Nucleus accumbens (tissue), 56 donors: ENCODE results near the gene SNAPC2.
"Not testable (repeated sequence)": the region's sequence is repeated elsewhere in the genome, so short reads cannot be mapped to it uniquely, and the experiment has no call there.

ENCODE experiments used
- DNase-seq, 56 donors: peaks; one replicate each; lab custom pipeline; 2025; lab: John Stamatoyannopoulos, UW

Gene SNAPC2

DNA sequence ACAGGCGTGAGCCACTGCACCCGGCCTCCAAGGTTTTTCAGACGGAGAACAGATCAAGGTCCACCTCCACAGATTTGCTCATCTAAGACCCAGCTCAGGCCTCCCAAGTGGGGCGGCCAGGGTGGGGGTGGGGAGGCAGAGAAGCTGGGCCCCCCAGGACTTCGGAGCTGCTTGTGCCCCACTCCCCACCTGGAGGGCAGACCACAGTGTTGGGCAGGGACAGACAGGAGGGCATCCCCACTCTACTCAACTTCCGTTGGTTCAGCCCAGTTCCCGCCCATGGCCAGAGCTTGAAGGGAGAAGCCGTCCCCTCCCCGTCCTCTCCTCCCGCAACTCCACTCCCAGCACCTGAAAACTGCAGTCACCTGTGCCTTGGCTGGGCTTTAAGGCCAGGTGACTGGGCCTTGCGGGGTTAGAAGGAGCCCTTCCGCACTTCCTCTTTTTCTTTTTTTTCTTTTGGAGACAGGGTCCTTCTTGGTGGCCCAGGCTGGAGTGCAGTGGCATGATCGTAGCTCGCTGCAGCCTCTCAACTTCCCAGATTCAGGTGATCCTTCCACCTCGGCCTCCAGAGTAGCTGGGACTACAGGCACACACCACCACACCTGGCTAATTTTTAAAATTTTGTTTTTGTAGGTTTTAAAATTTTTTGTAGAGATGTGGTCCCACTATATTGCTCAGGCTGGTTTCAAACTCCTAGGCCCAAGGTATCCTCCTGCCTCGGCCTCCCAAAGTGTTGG, 32.6 kb upstream of the SNAPC2 start:
- no peak for DNase-seq

DNA sequence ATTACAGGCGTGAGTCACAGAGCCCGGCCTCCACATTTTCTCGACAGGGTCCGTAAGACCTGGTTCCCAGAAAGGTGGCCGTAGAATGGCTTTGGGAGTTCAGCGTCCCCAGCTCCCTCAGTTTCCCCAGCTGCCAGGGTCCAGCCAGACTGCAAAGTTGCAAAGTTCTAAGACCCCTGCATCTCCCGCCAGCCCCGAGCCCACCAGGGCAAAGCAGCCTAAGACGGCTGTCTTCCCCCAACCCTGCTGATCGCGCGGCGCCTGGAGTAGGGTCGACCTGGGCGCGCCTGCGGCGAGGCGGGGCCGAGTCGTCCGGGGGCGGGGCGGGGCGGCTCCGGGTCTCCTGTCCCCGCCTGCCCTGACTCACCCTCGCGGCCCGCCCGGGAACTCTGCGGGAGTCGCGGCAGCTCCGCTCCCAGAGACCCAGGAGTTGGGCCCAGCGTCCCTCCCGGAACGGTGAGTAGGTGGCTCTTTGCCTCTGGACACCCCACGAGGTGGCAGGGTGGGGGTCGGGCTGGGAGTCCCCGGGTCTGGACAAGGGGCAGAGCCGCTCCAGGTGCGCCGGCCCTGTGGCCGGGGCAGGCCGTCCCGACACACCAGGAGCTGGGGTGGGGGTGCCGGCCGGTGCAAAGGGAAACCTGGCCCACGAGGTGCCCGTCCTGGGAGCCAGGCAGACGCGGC, 31.9 kb upstream of the SNAPC2 start, which contains the start of gene LRRC8E:
LRRC8E (plus strand) TSS at position 366 of the 681 bp plus-strand sequence. CDS start 7,094 bp downstream, outside the sequence.
- DNase-seq = no peak

DNA sequence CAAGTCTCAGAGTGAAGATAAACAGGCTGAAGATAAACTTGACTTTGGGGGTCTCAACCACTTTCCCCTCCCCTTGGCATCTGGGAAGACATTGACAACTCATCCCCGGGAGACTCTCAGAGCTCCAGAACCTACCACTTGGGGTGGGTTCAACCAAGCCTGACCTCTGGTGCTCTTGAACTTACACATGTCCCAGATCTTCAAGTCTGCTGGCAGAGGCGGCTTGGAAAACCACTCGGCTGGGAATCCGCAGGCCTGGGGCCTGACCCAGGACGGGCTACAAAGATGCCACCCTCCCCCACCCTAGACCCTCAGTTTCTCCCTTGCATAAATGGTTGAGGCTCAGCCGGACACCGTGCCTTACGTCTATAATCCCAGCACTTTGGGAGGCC, 31.3 kb upstream of the SNAPC2 start:
- DNase-seq = no peak

DNA sequence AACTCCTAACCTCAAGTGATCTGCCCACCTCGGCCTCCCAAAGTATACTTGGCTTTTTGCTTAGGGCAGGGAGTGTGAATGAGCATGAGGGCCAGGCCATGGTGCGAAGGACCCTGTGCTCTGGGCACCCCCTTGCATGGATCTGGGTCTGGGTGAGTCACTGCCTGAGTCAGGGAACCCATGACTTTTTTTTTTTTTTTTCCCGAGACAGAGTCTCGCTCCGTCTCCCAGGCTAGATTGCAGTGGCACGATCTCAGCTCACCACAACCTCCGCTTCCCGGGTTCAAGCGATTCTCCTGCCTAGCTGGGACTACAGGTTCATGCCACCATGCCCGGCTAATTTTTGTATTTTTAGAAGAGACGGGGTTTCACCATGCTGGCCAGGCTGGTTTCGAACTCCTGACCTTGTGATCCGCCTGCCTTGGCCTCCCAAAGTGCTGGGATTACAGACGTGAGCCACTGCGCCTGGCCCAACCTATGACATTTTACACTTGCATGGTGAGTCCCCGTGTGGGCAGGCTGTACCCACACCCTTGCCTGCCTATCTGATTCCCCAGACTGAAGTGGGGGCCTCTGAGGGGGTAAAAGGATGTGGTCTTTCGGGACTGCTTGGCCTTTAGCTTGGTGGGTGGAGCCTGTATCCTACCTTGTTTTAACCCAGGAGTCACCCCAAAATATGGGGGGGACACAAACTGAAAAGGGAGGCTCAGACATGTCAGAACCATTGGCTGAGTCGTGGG, 26.6 kb upstream of the SNAPC2 start:
- not testable (repeated sequence) for DNase-seq

DNA sequence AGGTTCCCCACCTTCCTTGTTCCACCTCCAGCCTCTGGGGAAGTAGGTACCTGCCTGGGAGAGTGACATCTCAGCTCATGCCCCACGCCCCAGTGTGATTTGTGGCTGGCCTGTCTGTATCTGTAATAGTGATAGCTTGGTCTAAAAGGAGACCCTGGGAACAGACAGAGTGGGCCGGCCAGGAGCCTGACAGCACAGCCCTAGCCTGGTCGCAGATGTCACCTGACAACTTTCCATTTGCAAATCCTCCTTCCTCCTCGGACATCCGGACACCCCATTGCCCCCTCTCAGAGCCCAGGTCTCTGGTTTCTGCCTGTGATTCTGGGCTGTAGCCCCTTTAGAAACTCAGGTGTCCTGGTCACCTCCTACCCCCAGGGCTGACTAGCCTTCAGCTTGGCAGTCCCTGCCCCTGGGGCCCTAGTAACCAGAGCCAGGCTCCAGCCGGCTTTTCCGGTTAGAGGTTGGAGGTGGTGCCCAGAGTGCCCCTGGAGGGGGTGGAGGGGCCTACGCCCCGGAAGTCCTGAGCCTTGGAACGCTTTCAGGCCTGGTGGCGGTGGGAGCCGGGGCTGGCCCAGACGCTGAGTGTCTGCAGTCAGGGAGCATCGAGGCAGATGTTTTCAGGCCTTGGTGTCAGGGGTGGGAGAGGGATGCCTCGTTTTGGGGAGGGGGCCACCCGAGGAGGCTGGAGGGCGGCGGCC, 25.4 kb upstream of the SNAPC2 start:
- DNase-seq = no peak

DNA sequence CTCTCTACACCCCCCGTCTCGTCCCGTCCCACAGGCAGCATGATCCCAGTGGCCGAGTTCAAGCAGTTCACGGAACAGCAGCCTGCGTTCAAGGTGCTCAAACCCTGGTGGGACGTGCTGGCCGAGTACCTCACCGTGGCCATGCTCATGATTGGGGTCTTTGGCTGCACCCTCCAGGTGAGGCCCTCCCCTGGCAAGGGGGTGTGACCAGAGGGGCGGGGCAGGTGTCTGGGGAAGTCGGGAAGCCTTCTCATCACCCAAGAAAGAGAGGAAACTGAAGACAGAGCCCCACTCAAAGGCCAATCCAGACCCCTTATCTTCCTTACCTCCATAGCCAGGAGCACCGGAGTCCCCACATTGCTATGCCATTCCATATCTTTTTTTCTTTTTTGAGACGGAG, 24.6 kb upstream of the SNAPC2 start:
- DNase-seq = no peak

DNA sequence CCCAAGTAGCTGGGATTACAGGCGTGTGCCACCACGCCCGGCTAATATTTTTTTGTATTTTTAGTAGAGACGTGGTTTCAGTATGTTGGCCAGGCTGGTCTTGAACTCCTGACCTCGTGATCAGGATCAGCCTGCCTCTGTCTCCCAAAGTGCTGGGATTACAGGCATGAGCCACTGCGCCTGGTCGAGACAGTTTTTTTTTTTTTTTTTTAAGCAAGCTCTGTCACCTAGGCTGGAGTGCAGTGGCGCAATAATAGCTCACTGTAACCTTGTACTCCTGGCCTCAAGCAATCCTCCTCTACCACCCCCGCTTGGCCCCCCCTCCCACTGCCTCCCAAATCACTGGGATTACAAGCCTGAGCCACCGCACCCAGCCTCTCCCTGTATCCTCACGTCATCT, 22.8 kb upstream of the SNAPC2 start:
- no peak for DNase-seq

DNA sequence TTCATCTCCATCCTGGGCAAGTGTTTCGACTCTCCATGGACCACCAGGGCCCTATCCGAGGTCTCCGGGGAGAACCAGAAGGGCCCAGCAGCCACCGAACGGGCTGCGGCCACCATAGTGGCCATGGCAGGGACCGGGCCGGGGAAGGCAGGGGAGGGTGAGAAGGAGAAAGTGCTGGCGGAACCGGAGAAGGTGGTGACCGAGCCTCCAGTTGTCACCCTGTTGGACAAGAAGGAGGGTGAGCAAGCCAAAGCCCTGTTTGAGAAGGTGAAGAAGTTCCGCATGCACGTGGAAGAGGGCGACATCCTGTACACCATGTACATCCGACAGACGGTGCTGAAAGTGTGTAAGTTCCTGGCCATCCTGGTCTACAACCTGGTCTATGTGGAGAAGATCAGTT, 21.2 kb upstream of the SNAPC2 start:
- no peak for DNase-seq

DNA sequence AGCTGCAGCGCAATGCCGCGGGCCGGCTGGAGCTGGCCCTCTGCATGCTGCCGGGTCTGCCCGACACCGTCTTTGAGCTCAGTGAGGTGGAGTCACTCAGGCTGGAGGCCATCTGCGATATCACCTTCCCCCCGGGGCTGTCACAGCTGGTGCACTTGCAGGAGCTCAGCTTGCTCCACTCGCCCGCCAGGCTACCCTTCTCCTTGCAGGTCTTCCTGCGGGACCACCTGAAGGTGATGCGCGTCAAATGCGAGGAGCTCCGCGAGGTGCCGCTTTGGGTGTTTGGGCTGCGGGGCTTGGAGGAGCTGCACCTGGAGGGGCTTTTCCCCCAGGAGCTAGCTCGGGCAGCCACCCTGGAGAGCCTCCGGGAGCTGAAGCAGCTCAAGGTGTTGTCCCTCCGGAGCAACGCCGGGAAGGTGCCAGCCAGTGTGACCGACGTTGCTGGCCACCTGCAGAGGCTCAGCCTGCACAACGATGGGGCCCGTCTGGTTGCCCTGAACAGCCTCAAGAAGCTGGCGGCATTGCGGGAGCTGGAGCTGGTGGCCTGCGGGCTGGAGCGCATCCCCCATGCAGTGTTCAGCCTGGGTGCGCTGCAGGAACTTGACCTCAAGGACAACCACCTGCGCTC, 20.3 kb upstream of the SNAPC2 start:
- DNase-seq = no peak

DNA sequence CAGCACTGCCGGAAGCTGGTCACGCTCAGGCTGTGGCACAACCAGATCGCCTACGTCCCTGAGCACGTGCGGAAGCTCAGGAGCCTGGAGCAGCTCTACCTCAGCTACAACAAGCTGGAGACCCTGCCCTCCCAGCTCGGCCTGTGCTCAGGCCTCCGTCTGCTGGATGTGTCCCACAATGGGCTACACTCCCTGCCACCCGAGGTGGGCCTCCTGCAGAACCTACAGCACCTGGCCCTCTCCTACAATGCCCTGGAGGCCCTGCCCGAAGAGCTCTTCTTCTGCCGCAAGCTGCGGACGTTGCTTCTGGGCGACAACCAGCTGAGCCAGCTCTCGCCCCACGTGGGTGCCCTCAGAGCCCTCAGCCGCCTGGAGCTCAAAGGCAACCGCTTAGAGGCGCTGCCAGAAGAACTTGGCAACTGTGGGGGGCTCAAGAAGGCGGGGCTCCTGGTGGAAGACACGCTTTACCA, 19.7 kb upstream of the SNAPC2 start:
- no peak for DNase-seq

DNA sequence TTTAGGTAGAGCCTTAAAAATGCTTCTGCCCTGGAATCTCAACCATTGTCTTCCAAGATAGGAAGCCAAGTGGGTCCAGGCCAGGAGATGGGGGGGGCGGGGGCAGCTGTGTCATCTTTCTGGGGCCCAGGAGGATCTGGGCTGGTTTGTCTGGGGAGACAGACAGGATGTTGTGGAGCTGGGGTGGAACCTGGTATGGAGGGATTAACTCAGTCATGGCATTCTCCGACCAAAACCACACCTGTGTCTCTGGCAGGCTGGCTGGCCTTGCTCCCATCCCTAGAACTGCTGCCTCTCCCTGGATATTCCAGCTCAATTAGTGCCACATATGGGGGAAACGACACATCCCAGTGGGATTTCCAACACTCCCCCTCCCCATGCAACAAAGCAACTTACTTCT, 19.2 kb upstream of the SNAPC2 start:
- no peak for DNase-seq

DNA sequence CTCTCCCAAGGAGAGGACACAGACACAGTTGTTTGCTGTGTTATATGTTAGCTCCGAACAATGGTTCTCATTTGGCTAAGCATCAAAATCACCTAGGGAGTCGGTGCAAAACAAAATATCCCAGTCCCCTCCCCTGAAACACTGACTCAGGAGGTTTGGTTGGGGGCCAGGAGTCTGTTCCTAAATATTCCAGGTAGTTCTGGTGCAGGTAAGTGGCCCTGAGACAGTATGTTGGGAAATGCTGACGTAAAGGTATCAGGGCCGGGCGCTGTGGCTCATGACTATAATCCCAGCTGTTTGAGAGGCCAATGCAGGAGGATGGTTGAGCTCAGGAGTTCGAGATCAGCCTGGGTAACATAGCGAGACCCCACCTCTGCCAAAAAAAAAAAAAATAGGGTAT, 18.8 kb upstream of the SNAPC2 start:
- no peak for DNase-seq

DNA sequence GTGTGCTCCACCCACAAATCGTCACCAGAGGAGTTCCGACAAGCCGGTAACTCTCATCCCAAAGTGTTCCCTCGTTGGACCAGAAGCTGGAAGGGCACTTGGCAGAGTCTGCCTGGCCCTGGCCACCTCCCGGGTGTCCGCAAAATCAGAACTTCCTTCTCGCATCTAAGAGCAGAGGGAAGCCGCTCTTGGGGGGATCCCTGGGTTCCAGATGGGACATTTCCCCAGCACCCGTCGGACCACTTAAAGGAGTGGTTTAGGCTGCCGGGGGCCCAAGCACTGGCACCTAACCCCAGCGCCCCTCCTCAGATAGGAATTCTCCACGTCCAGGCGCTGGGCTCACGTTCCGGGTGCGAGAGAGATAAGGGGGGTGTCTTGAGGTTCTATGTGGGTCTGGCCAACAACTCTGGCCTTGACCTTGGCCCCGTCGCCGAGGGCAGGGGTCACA, 17.3 kb upstream of the SNAPC2 start:
- no peak for DNase-seq

DNA sequence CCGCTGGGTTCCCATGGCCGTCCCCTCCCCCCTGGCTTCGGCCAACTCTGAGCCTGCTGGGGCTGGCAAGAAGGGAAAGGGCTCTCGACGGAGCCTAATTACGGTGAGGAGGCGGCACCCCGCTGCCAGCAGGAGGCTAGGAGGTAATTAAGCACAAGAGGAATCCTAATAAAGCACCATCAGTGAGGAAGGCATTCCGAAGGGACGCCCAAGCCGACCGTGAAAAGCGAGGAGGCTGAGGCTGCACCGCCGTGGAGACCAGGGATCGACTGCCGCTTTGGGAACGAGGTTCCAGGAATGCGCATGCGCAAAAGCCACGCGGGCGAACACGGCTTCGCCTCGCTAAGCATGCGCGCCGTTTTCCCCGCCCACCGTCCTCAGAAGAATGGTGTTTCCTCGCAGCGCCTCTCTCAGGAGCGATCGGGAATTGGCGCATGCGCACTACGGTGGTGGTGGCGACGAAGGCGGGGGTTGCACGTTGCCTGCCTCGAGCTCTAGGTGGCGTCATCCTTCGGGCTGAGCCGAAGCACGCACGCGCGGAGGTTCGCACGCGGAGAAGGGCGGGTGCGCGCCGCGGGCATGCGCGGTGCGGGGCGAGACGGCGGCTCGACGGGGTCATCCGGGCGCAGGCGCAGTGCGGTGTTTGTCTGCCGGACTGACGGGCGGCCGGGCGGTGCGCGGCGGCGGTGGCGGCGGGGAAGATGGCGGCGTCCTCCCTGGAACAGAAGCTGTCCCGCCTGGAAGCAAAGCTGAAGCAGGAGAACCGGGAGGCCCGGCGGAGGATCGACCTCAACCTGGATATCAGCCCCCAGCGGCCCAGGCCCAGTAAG, 16.7 kb upstream of the SNAPC2 start, which contains the start of gene MAP2K7:
MAP2K7 (plus strand) TSS at position 634 of the 830 bp plus-strand sequence; CDS start at position 702, 68 bp downstream.
- DNase-seq = peak; percentile 76 to 100 (median 99)

DNA sequence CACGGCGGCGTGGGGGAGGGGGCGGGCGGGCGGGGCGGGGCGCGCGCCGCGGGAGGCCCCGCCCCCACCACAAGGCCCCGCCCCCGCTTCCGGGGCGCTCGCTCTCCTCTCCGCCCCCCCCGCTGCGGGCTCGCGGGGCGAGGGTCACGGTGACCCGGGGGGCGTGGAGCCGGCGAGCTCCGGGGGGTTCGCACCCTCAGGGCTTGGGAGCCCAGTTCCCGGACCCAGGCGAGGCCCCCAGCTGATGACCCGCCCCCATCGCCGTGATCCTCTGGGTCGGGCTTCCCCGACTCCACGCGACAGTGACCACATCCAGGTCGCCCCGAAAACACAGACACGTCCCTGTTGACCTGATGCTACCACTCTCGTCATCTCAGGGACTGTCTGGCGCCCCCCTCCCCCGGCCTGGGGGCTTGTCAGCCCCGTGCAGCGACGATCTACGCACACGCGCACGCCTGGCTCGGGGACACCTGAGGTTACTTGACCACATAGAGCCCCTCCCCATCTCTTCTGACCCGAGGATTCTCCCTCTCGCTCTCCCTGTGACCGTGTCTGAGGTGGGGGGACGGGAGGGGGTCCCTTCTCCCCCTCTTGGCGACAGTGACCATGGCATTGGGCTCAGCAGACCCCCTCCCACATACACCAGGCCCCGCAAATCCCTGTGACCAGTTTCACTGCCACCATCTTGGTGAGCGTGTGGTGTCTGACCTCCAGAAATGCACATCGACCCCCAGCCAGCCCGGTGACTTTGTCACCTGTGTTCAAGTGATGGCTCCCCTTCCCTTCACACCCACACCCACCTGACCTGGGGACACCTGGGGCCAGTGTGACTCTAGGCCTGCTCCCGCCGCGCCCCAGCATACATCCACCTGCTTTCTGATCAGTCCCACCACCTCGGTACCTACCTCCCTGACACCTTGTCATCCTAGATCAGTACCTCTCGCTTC, 15.8 kb upstream of the SNAPC2 start:
- peak in 7 of 56 donors; percentile 49 to 83 (median 62) for DNase-seq

DNA sequence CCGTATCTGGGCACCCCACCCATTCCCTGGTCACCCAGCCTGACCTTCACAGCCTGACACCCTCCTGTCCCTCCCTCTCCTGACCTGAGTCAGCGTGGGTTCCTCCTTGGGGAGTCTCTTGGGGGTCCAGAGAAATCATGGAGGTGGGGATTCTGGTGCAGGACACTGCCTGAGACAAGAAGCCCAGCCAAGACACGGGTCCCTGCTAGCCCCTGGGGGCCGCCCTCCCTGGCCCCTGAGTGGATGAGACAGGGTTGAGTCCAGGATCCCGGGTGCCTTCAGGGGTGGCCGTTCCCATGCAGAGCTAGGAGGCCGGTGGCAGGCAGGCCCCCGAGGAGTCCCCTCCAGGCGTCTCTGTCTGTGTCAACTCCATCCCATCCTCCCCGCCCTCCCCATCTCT, 14.9 kb upstream of the SNAPC2 start:
- no peak for DNase-seq

DNA sequence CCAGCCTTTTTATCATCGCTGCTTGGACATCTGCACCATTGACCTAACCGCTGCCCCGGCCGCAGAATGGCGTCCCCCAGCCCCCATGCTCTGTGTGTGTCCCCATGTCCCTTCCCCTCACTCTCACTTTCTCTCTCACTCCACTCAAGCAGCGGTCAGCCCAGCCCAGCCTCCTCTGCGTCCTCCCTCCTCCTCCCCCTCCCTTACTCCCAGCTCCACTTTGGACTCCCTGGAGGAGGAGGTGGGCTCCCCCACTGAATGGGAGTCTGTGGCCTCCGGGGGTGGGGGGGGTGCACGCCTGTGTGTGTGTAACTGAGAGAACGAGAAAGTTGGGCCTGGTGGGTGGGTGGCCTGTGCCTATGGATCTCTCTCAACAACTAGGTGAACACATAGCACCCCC, 14.3 kb upstream of the SNAPC2 start:
- DNase-seq = no peak

DNA sequence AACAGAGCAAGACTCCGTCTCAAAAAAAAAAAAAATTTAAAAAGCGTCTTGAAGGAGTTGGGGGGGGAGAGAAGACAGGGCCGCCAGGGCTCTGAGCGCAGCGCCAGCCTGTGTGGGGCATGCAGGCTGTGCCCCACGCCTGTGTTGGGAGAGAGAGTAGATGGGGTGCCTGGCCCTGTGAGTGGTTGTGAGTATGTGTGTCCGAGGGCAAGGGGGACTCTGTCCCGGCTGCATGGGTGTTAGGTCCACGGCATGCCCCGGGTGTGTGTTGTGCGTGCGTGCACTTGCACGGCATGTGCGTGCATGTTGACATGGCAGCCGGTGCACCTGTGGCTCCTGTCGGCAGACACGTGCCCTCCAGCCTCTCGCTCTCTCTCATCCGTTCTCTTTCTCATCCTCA, 13.0 kb upstream of the SNAPC2 start:
- no peak for DNase-seq
